ENCODE measurements around the gene PCGF3.

The PCGF3 gene

GRCh38 chr4:671769-672168 is 33.9 kb upstream of the PCGF3 start:
- TF ChIP-seq ZBTB7A (IDR thresholded peaks at IDR 0.05; ENCODE audit: low read depth): no peak
- no peak for TF ChIP-seq NFIC (IDR thresholded peaks at IDR 0.05)
- no peak for TF ChIP-seq USF1 (IDR thresholded peaks at IDR 0.05)
- no peak for TF ChIP-seq TAF1 (IDR thresholded peaks at IDR 0.05; ENCODE audit: low read depth)
- no peak for TF ChIP-seq FOXM1 (IDR thresholded peaks at IDR 0.05; ENCODE audit: borderline replicate concordance, low read depth)
- TF ChIP-seq EGR1 (IDR thresholded peaks at IDR 0.05): no peak
- TF ChIP-seq TCF12 (IDR thresholded peaks at IDR 0.05; ENCODE audit: low read depth): no peak
- TF ChIP-seq TEAD4 (IDR thresholded peaks at IDR 0.05): no peak
- no peak for TF ChIP-seq CREB1 (IDR thresholded peaks at IDR 0.05; ENCODE audit: low read depth)
- no peak for TF ChIP-seq EP300 (IDR thresholded peaks at IDR 0.05; ENCODE audit: borderline replicate concordance)
- TF ChIP-seq MAX (IDR thresholded peaks at IDR 0.05): no peak

- TF ChIP-seq TEAD4 (IDR thresholded peaks at IDR 0.05) (no peak), FOXM1 (IDR thresholded peaks at IDR 0.05; ENCODE audit: borderline replicate concordance, low read depth) (no peak)
These were observed 32.1 kb upstream of the PCGF3 start for GRCh38 chr4:673349-674091.

- TF ChIP-seq ZBTB7A (IDR thresholded peaks at IDR 0.05; ENCODE audit: low read depth) (peak; percentile 98), EP300 (IDR thresholded peaks at IDR 0.05; ENCODE audit: borderline replicate concordance) (no peak), YY1 (IDR thresholded peaks at IDR 0.05; ENCODE audit: low read depth) (peak; percentile 94), EGR1 (IDR thresholded peaks at IDR 0.05) (peak; percentile 90), FOXM1 (IDR thresholded peaks at IDR 0.05; ENCODE audit: borderline replicate concordance, low read depth) (no peak), TCF12 (IDR thresholded peaks at IDR 0.05; ENCODE audit: low read depth) (no peak), CREB1 (IDR thresholded peaks at IDR 0.05; ENCODE audit: low read depth) (peak; percentile 59; the same call in 1 of the 2 replicates), MAX (IDR thresholded peaks at IDR 0.05) (peak; percentile 67), CEBPB (IDR thresholded peaks at IDR 0.05) (no peak), REST (IDR thresholded peaks at IDR 0.05; ENCODE audit: low read depth) (no peak), RAD21 (IDR thresholded peaks at IDR 0.05; ENCODE audit: low read depth) (peak; percentile 54; the same call in 1 of the 2 replicates), USF1 (IDR thresholded peaks at IDR 0.05) (peak; percentile 89), NFIC (IDR thresholded peaks at IDR 0.05) (no peak), TAF1 (IDR thresholded peaks at IDR 0.05; ENCODE audit: low read depth) (peak; percentile 76), TEAD4 (IDR thresholded peaks at IDR 0.05) (no peak)
These were observed 31.2 kb upstream of the PCGF3 start, which contains the start of the genes ATP5ME and MYL5 for GRCh38 chr4:674172-675035. Gene ATP5ME (minus strand): TSS chr4:674276. CDS start chr4:674247, 29 bp downstream. Gene MYL5 (plus strand): TSS chr4:674542. CDS start chr4:678027, 3,485 bp downstream.

GRCh38 chr4:675036-675882 is 30.4 kb upstream of the PCGF3 start:
- no peak for TF ChIP-seq USF1 (IDR thresholded peaks at IDR 0.05)
- TF ChIP-seq NFIC (IDR thresholded peaks at IDR 0.05): no peak
- no peak for TF ChIP-seq CEBPB (IDR thresholded peaks at IDR 0.05)
- TF ChIP-seq RAD21 (IDR thresholded peaks at IDR 0.05; ENCODE audit: low read depth): no peak
- TF ChIP-seq CREB1 (IDR thresholded peaks at IDR 0.05; ENCODE audit: low read depth): no peak
- TF ChIP-seq TEAD4 (IDR thresholded peaks at IDR 0.05): no peak
- no peak for TF ChIP-seq ZBTB7A (IDR thresholded peaks at IDR 0.05; ENCODE audit: low read depth)
- no peak for TF ChIP-seq EP300 (IDR thresholded peaks at IDR 0.05; ENCODE audit: borderline replicate concordance)
- TF ChIP-seq TCF12 (IDR thresholded peaks at IDR 0.05; ENCODE audit: low read depth): no peak
- TF ChIP-seq FOXM1 (IDR thresholded peaks at IDR 0.05; ENCODE audit: borderline replicate concordance, low read depth): no peak
- no peak for TF ChIP-seq MAX (IDR thresholded peaks at IDR 0.05)
- TF ChIP-seq REST (IDR thresholded peaks at IDR 0.05; ENCODE audit: low read depth): no peak
- TF ChIP-seq EGR1 (IDR thresholded peaks at IDR 0.05): no peak
- TF ChIP-seq YY1 (IDR thresholded peaks at IDR 0.05; ENCODE audit: low read depth): no peak
